HL-60 (cell line): Measurements from ENCODE around the gene CEP112.

Experiments used
- DNase-seq, 2 experiments: peaks; one replicate each; pipeline ENCODE4 v3.0.0-alpha.2; 2010 to 2020; ENCODE audit warnings: low read depth in 1 of 2, low spot score in 1 of 2
- H3K27ac ChIP-seq: fragments of 250-450 bp; sonication (Bioruptor Pico); replicated peaks from 2 replicates; pipeline ENCODE4 v1.5.1; 2020; ENCODE audit warnings: mild to moderate bottlenecking, moderate library complexity
- H3K27me3 ChIP-seq: fragments of 250-450 bp; sonication (Bioruptor Pico); 2 replicates; pipeline ENCODE4 v1.5.1; 2021; ENCODE audit warnings: mild to moderate bottlenecking, moderate library complexity; ENCODE audit not compliant: insufficient read depth, poor library complexity, severe bottlenecking
- H3K4me3 ChIP-seq: replicated peaks from 2 replicates; pipeline ENCODE4 v1.5.1; 2011; ENCODE audit warnings: mild to moderate bottlenecking, control low read depth, low read length; ENCODE audit not compliant: insufficient read depth
- CTCF ChIP-seq: IDR thresholded peaks from one replicate; pipeline ENCODE4 v1.5.1; 2011; ENCODE audit warnings: low read length, control low read depth, inconsistent platforms; ENCODE audit not compliant: insufficient read depth
- GABPA ChIP-seq: IDR thresholded peaks from 2 replicates; pipeline ENCODE4 v1.6.1; 2012; ENCODE audit warnings: low read depth
- POLR2AphosphoS5 ChIP-seq: IDR thresholded peaks from 2 replicates; pipeline ENCODE4 v1.6.1; 2012; ENCODE audit warnings: low read depth
- REST ChIP-seq: IDR thresholded peaks from 2 replicates; pipeline ENCODE4 v1.6.1; 2012; ENCODE audit warnings: low read depth; ENCODE audit not compliant: insufficient replicate concordance
- SPI1 ChIP-seq: IDR thresholded peaks from 2 replicates; pipeline ENCODE4 v1.6.1; 2012; ENCODE audit warnings: low read depth, mild to moderate bottlenecking, borderline replicate concordance

Gene CEP112

GRCh38 chr17:65967372-65967771, 224.6 kb downstream of the CEP112 start:
- TF ChIP-seq REST: no peak
- TF ChIP-seq SPI1: no peak
- no peak for TF ChIP-seq GABPA
- no peak for TF ChIP-seq POLR2AphosphoS5
- no peak for TF ChIP-seq CTCF

GRCh38 chr17:65966072-65966695, 225.7 kb downstream of the CEP112 start:
- Histone ChIP-seq H3K4me3 (no peak overlapping the region), H3K27me3 (no peaks in the 10 kb centered on the region), H3K27ac (no peak overlapping the region)
- TF ChIP-seq POLR2AphosphoS5 (no peak), SPI1 (no peak), CTCF (no peak), GABPA (no peak), REST (no peak)
- no peak for DNase-seq

More at GRCh38 chr17:65967372-65967771, 224.6 kb downstream of the CEP112 start:
- Histone ChIP-seq H3K27me3 (no peaks in the 10 kb centered on the region), H3K27ac (no peak overlapping the region), H3K4me3 (no peak overlapping the region)
- no peak for DNase-seq

- TF ChIP-seq CTCF: no peak
- TF ChIP-seq SPI1: no peak
- TF ChIP-seq POLR2AphosphoS5: no peak
- no peak for TF ChIP-seq REST
- TF ChIP-seq GABPA: no peak
- H3K27ac ChIP-seq: no peak overlapping the region
- DNase-seq: no peak
- no peaks in the 10 kb centered on the region for H3K27me3 ChIP-seq
- no peak overlapping the region for H3K4me3 ChIP-seq
Measured at GRCh38 chr17:65963179-65963578, 228.8 kb downstream of the CEP112 start.
